GM12864 (cell line): Measurements from ENCODE around the gene MBNL2.

Source experiments
- DNase-seq: peaks from one replicate; pipeline ENCODE4 v3.0.0-alpha.2; 2011; ENCODE audit warnings: low read depth
- H3K4me3 ChIP-seq: 2 replicates; pipeline ENCODE4 v1.5.1; 2011; ENCODE audit warnings: mild to moderate bottlenecking, low read depth, low read length, control low read depth
- TF ChIP-seq, protein P1 (sequence below): IDR thresholded peaks from 2 replicates; pipeline ENCODE4 v1.5.1; 2011; ENCODE audit warnings: low read depth, mild to moderate bottlenecking, moderate library complexity, low read length, control low read depth, inconsistent platforms; ENCODE audit errors: missing control alignments

Gene MBNL2

DNA sequence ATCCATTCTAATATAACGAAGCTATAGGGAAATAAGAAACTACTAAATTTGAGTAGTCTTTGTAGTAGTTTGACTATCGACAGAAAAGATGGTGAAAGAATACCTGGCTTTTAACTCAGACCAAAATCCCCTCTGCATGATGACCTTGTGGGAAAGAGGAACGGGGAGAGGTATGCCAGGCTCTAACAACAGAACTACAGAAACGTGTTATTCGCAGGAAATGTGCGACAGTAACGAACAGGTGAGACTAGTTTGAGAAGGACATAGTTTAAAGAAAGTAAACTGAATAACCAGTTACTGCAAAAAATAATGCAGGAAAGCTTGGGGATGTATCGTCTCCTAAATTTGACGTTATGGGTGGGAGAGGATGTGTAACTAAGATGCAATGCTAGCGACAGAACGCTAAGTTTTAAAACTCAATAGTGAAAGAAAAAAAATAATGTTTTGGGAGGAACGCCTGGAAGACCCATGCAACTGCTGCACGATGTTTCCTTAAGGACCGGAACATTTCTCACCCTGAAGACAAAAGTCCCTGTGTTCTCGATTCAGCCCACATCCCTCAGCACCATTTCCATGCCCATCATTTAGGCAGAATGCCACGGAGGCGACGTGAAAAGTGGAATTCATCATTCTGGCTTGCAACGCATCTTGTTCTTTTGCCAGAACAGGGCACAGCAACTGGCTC is 210.2 kb downstream of the MBNL2 start:
- TF ChIP-seq, protein P1, sequence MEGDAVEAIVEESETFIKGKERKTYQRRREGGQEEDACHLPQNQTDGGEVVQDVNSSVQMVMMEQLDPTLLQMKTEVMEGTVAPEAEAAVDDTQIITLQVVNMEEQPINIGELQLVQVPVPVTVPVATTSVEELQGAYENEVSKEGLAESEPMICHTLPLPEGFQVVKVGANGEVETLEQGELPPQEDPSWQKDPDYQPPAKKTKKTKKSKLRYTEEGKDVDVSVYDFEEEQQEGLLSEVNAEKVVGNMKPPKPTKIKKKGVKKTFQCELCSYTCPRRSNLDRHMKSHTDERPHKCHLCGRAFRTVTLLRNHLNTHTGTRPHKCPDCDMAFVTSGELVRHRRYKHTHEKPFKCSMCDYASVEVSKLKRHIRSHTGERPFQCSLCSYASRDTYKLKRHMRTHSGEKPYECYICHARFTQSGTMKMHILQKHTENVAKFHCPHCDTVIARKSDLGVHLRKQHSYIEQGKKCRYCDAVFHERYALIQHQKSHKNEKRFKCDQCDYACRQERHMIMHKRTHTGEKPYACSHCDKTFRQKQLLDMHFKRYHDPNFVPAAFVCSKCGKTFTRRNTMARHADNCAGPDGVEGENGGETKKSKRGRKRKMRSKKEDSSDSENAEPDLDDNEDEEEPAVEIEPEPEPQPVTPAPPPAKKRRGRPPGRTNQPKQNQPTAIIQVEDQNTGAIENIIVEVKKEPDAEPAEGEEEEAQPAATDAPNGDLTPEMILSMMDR: no peak
- peak overlapping the region; percentile 98 for H3K4me3 ChIP-seq
- no peak for DNase-seq

DNA sequence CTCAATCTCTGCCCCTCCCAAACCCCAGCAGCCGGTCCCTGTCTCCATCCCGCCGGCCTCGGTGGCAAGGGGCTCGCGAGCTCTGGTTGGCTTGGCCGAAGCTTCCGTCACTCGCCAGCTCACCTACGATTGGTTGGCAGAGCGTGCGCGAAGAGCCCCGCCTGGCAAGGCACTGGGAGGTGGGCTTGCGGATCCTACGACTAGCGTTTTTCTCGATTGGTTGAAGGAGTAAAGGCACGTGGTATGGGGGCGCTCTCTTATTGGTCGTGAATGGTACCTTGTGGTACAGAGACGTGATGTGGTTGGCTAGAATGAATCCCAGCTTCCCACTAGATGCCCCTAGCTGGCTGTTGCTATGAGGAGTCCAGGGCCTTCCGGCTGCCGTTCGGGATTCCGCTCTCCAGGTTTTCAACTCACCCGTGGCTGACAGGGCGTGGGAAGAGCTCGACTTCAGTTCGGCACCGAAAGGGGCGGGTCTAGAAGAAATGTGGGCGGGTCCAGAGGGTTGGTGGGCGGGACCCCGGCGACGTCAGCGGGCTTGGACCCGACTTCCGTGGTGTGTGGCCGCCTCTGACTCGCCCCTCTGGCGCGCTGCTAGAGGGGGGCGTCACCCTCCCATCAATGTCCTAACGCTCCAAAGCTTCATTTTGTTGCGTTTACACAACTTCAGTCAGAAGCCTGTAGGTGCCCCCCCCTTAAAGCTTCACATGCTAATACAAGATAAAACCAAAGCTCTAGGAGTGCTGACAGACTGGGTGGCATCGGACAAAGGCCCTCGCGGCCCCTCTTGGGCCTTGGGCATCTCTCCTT is 211.0 kb downstream of the MBNL2 start:
- TF ChIP-seq, protein P1: no peak
- peak overlapping the region; percentile 98 for H3K4me3 ChIP-seq
- peak; percentile 100 for DNase-seq

DNA sequence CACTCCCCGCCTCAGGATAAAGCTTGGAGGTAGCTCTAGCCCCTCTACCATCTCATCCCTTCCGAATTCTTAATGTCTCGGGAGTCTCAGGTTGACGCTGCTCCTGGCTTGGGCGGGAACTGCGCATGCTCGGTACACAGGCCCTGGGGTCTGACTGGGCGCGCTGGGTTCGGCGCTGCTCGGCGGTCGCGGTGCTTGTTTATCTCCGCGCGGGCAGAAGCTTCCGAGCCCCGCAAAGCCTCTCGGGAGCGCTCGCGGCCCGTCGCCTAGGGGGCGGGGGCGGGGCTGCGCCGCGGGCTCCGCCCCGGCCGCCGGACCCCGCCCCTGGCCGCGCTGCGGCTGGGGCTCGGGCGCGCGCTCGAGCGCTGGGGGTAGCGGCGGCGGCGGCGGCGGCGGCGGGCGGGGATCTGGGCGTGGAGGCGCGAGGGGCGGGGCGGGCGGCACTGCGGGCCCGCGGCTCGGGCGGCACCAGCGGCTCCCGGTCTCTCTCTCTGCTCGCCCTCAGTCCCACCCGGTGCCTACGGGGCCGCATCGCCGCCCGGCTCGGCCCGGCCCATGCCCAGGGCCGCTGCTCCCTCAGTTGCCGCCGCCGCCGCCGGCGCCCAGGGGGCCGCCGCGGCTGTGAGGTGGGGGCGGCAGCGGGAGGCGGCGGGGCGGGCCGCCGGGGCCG is 211.7 kb downstream of the MBNL2 start, which contains the start of gene RAP2A:
RAP2A (plus strand) TSS at position 443 of the 670 bp plus-strand sequence. CDS start 302 bp downstream, outside the sequence.
- peak within 1 kb of the TSS; percentile 98 for H3K4me3 ChIP-seq
- peak; percentile 71 for DNase-seq
- TF ChIP-seq, protein P1: no peak

DNA sequence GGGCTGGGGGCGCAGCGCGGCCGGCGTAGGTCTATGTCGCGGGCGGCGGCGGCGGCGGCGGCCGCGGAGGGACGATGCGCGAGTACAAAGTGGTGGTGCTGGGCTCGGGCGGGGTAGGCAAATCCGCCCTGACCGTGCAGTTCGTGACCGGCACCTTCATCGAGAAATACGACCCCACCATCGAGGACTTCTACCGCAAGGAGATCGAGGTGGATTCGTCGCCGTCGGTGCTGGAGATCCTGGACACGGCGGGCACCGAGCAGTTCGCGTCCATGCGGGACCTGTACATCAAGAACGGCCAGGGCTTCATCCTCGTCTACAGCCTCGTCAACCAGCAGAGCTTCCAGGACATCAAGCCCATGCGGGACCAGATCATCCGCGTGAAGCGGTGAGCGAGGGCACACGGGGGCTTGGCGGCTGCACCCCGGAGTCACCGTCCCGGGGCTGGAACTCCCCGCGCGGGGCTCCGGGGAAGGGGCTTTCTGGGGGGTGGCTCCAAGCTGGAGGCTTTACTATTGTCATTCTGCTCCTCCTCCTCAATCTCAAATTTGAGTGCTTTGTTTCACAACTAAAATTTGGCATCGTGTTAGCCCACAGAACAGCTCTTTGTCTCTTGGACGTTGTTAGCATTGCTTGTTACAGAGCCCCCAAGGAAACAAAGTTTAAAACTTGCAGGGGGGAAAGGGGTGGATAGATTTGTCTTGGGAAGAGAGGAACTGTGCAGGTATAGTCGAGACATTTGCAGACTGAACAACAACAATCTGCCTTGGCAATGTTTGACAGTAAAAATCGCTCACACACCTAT is 212.5 kb downstream of the MBNL2 start:
- DNase-seq: no peak
- H3K4me3 ChIP-seq: peak overlapping the region; percentile 64
- TF ChIP-seq, protein P1: no peak

DNA sequence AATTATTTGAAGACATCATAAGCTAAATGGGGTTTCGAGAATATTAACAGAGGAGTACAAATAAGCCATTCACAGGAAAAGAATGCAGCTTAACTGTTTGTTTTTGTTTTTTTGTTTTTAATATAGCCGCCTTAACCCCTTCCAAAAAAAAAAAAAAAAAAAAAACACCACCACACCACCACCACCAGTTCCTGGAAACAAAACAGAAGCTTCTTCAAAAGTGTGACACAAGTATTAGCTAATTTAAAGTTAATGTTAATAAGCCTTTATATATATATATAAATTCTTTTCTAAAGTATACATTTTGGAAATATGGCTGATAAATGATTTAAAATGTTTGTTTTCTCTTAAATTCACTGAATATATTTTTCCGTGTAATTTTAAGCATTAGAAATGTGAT is 213.2 kb downstream of the MBNL2 start:
- TF ChIP-seq, protein P1: no peak
- H3K4me3 ChIP-seq: peak overlapping the region; percentile 64
- no peak for DNase-seq

DNA sequence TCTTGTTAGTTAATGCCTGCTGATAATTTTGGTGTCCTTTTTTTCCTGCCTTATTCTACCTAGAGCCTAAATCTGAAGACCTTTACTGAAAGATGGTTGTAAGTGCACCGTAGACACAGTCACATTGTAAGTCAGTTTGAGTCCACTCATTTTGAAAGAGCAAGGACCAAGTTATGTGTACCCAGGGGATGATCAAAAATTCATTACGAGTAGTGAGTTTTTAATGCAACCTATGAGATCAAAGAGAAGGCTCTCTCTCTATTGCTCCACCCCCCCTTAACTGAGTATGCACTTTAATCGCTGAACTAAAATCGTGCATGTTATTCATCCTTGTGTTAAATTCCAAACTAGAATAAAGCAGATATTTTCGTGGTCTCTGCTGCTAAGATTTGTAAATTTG is 213.7 kb downstream of the MBNL2 start:
- TF ChIP-seq, protein P1: no peak
- DNase-seq: no peak
- H3K4me3 ChIP-seq: peak overlapping the region; percentile 64
